PC-9 (cell line): ENCODE data around the gene ARMH4.

Experiments
- EZH2 ChIP-seq: fragments of 200-600 bp; sonication (generic); IDR thresholded peaks from 2 replicates; pipeline ENCODE4 v1.8.0; 2017; ENCODE audit warnings: antibody characterized with exemption, low read depth
- TF ChIP-seq, protein P1 (sequence below): fragments of 200-600 bp; sonication (generic); conservative IDR thresholded peaks from 2 replicates; pipeline ENCODE4 v1.6.1; 2017; ENCODE audit warnings: mixed run types, antibody characterized with exemption, mild to moderate bottlenecking, moderate library complexity

DNA sequence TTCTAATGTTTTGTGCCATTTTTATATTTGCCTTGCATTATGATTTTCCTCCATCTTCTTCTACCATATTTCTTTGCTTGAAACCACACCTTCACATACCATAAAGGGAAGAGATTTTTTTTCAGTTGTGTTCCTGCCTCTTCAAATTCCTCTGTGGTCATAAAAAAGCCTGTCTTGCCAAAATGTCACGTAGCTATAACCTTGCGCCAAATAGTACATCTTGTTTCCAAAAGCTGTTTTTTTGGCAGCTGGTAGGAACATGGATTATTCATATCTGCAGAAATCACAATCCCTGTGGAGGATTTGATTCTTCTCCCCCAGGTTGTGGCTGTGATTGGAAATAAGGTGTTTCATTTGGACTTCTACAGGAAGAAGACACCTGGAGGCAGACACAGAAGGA, 152.5 kb downstream of the ARMH4 start:
- TF ChIP-seq, protein P1, sequence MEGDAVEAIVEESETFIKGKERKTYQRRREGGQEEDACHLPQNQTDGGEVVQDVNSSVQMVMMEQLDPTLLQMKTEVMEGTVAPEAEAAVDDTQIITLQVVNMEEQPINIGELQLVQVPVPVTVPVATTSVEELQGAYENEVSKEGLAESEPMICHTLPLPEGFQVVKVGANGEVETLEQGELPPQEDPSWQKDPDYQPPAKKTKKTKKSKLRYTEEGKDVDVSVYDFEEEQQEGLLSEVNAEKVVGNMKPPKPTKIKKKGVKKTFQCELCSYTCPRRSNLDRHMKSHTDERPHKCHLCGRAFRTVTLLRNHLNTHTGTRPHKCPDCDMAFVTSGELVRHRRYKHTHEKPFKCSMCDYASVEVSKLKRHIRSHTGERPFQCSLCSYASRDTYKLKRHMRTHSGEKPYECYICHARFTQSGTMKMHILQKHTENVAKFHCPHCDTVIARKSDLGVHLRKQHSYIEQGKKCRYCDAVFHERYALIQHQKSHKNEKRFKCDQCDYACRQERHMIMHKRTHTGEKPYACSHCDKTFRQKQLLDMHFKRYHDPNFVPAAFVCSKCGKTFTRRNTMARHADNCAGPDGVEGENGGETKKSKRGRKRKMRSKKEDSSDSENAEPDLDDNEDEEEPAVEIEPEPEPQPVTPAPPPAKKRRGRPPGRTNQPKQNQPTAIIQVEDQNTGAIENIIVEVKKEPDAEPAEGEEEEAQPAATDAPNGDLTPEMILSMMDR: no peak
- TF ChIP-seq EZH2: no peak
